Mucosa of descending colon (tissue), 3 donors: Measurements from ENCODE around the gene SPAG6. TPM values are rescaled to one million over a fixed set of nuclear protein-coding genes. Genes with fewer than 3 reads are reported as not detected.

Source experiments
- ATAC-seq: fragments of 200-7000 bp; cut with Tn5 transposase; one replicate; pipeline ENCODE4 v1.9.1; 2020; ENCODE audit warnings: mild to moderate bottlenecking, moderate library complexity
- DNase-seq, 3 donors: peaks; one replicate each; pipeline ENCODE4 v3.0.0-alpha.2; 2020
- H3K36me3 ChIP-seq: fragments of 200-600 bp; one replicate; pipeline ENCODE4 v1.8.0; 2021; ENCODE audit warnings: low read depth, mild to moderate bottlenecking
- H3K4me1 ChIP-seq: fragments of 200-600 bp; one replicate; pipeline ENCODE4 v1.8.0; 2021; ENCODE audit warnings: low read depth, mild to moderate bottlenecking
- H3K4me3 ChIP-seq: fragments of 200-600 bp; one replicate; pipeline ENCODE4 v1.8.0; 2021; ENCODE audit warnings: mild to moderate bottlenecking
- H3K9me3 ChIP-seq: fragments of 200-600 bp; one replicate; pipeline ENCODE4 v1.8.0; 2021; ENCODE audit warnings: mild to moderate bottlenecking
- intact Hi-C, 2 donors: fragments of 100-400 bp; cut with DNase I in 1 of 2; cut with micrococcal nuclease in 1 of 2; formaldehyde crosslinking; loops; one replicate each; pipeline versions ENCODE4 v1.11.0 to v1.11.1; 2022; cut with DNase I, micrococcal nuclease
- total RNA-seq, 3 donors: library from RNA; stranded (reverse); fragmentation: NEBNext Ultra II Directional in 2 of 3; extraction: Animal tissue kit (Norgen Biotek cat#: 25700) in 2 of 3; gene quantifications; one replicate each; pipeline versions ENCODE4 v1.2.1 to v1.2.4, GENCODE V29; 2021 to 2023
- TF ChIP-seq, protein P1 (sequence below): fragments of 200-600 bp; IDR thresholded peaks from one replicate; pipeline ENCODE4 v1.8.0; 2022; ENCODE audit warnings: antibody characterized with exemption, mild to moderate bottlenecking
- donor health status: DM: no; HTN: no; CAD: no; lungs with moderate emphysema.
- donor health status: DM: no; HTN: no; CAD: no.
- donor health status: DM: no; HTN: yes; CAD: no.

SPAG6 gene
- total RNA-seq, 3 donors from 2014 or later: not detected

DNA sequence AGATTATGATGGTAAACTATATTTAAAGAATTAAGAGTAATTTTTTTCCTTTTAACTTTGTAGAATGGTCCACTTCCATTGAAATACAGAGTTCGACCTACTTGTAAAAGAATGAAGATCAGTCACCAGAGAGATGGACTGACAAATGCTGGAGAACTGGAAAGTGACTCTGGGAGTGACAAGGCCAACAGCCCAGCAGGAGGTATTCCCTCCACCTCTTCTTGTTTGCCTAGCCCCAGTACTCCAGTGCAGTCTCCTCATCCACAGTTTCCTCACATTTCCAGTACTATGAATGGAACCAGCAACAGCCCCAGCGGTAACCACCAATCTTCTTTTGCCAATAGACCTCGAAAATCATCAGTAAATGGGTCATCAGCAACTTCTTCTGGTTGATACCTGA lies 16.1 kb upstream of the SPAG6 start:
- Histone ChIP-seq H3K4me1 (peaks cover 9% of the 10 kb centered on the region), H3K4me3 (no peak overlapping the region), H3K9me3 (no peaks in the 10 kb centered on the region), H3K36me3 (peaks cover 4% of the 10 kb centered on the region)
- TF ChIP-seq, protein P1, sequence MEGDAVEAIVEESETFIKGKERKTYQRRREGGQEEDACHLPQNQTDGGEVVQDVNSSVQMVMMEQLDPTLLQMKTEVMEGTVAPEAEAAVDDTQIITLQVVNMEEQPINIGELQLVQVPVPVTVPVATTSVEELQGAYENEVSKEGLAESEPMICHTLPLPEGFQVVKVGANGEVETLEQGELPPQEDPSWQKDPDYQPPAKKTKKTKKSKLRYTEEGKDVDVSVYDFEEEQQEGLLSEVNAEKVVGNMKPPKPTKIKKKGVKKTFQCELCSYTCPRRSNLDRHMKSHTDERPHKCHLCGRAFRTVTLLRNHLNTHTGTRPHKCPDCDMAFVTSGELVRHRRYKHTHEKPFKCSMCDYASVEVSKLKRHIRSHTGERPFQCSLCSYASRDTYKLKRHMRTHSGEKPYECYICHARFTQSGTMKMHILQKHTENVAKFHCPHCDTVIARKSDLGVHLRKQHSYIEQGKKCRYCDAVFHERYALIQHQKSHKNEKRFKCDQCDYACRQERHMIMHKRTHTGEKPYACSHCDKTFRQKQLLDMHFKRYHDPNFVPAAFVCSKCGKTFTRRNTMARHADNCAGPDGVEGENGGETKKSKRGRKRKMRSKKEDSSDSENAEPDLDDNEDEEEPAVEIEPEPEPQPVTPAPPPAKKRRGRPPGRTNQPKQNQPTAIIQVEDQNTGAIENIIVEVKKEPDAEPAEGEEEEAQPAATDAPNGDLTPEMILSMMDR: no peak
- intact Hi-C loops: no loop called here
- ATAC-seq: no peak
- DNase-seq: no peak

DNA sequence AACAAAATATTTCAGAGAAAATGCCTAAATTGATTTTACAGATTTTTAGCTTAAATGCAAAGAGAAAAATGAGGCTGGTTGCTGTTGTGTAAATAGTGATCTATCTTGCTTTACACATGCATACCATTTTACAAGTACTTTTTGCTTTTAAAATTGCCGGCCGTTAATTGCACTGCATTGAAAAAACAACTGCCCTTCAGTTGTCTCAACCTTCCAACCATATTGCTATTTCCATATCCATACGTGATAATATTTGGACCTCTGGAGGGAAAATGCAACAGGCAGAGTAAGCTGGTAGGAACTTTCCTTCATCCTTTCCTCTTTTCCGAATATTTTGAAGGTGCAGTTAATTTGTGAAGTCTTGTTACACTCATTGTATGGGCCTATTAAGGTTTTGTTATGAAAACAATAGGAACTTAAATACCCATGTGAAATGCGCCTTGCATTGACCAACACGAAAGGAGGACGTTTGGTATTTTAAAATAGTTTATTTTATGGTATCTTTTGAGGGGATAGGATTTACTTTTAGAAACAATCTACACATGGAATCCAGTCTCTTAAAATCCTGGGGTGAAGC lies 13.1 kb upstream of the SPAG6 start:
- H3K9me3 ChIP-seq: no peaks in the 10 kb centered on the region
- TF ChIP-seq, protein P1: no peak
- peaks cover 14% of the 10 kb centered on the region for H3K4me1 ChIP-seq
- peaks cover 4% of the 10 kb centered on the region for H3K36me3 ChIP-seq
- no peak overlapping the region for H3K4me3 ChIP-seq
- DNase-seq (no peak), ATAC-seq (no peak)
- intact Hi-C loops: no loop called here

DNA sequence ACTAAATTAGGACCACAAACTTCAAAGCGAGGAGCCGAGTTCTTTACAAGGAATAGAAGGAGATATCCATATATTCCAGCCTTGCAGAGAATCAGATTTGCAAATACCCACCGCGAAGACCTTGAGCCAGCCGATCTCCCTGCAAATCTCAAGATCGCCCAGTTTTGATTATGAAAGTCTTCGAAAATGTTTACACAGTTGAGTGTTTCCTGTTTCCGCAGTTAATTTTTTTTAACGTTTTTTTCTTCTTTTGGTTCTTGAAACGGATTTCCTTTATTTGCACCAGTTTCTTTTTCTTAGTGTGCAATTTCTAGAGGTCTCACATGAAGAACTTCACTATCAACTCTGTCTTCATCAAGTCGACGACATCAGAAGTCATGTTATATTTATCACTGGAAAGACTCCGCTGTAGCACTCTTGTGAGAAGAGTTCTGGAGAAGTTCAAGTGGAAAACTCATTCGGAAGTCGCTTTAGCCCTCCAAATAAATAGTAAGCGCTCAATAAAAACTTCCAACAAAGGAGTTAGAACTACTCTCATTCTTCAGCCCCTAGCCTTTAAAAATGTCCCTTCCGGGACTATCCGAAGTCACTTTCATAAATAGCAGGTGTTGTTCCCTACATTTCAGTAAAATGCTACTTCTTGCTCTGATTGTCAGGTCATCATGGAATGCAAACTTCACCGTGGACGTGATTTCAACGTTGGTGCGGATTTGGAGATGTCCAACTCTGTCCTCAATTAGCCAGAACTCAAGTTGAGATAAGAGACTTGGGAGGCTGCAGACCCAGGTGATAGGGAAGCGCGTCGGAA lies 11.9 kb upstream of the SPAG6 start:
- no peak for ATAC-seq
- no peak overlapping the region for H3K4me3 ChIP-seq
- no peaks in the 10 kb centered on the region for H3K36me3 ChIP-seq
- TF ChIP-seq, protein P1: no peak
- H3K4me1 ChIP-seq: peaks cover 14% of the 10 kb centered on the region
- intact Hi-C loops: no loop called here
- no peaks in the 10 kb centered on the region for H3K9me3 ChIP-seq
- no peak for DNase-seq

DNA sequence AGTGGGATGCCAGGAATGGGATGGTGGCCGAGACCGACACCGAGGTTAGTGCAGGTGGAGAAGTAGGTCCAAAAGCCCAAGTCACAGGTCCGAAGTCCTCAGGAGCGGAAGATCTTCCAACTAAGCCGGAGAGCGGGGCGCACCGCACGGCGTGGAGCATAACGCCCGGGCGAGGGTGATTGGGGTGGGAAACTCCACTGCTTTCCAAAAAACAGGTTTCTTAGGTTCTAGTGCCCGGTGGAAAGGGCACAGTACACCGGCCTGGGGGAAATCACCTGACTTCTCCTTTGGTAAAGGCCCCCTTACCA lies 11.4 kb upstream of the SPAG6 start:
- TF ChIP-seq, protein P1: no peak
- H3K4me1 ChIP-seq: peaks cover 14% of the 10 kb centered on the region
- H3K4me3 ChIP-seq: no peak overlapping the region
- H3K36me3 ChIP-seq: no peaks in the 10 kb centered on the region
- ATAC-seq: no peak
- intact Hi-C loops: no loop called here
- no peaks in the 10 kb centered on the region for H3K9me3 ChIP-seq
- DNase-seq: peak in 1 of 3 donors; percentile 48

DNA sequence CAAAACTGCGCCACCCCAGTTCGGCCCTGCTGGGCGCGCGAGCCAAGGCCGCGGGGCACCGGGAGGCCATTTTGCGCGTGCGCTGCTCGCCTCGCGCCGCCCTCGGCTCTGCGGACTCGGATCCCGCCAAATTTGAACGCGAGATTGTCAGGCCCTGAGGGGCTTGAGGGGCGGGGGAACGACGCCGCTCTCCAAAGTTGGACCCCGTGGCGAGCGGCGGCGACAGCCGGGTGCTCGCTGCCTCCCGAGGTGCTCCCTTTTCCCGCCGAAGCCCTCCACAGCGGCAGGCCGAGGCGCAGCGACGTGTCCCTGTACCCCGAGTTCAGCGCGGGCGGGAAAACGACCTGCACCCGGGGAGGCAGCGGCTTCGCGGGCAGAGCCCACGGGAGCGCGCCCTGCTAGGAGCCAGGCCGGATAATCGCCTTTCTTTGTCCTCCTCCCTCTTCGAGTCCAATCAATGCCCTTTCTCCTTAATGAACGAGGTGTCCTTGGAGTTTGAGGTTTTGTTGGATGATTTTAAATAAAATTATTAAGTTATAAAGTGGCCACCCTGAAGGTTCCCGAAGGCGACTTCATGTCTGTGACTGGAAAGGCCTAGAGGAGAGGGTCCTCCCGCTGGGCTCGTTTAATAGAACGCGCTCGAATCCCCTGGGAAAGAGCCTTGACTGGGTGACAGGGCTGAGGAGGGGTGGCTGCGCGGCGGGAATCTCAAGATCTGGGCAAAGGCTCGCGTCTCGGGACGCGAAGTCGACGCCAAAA lies 10.7 kb upstream of the SPAG6 start:
- Histone ChIP-seq H3K4me1 (peaks cover 14% of the 10 kb centered on the region), H3K9me3 (no peaks in the 10 kb centered on the region), H3K4me3 (no peak overlapping the region), H3K36me3 (no peaks in the 10 kb centered on the region)
- DNase-seq: peak in 2 of 3 donors; percentile 35 to 54
- ATAC-seq: peak; percentile 43
- TF ChIP-seq, protein P1: no peak
- intact Hi-C loops: no loop called here
